IMR-90 (cell line): ENCODE data around the gene ETFB. TPM values are rescaled to one million over a fixed set of nuclear protein-coding genes. Genes with fewer than 3 reads are reported as not detected.

Experiments
- ATAC-seq: fragments of 200-7000 bp; cut with Tn5 transposase; 2 replicates; pipeline ENCODE4 v1.9.1; 2020; ENCODE audit warnings: low read depth, mild to moderate bottlenecking, moderate library complexity
- BruUV-seq: library from RNA; stranded (reverse); fragments of 400-500 nt; replicated peaks from 2 replicates; lab custom pipeline; 2021; lab: Mats Ljungman, UMichigan
- CTCF ChIA-PET: fragments of 300-600 bp; formaldehyde crosslinking; extraction: SDS; loops from one replicate; lab custom pipeline; 2021; ENCODE audit warnings: antibody characterized with exemption; lab: Yijun Ruan, JAX
- POLR2A ChIA-PET: fragments of 300-600 bp; sonication (Branson Sonifier 250); formaldehyde crosslinking; loops from one replicate; lab custom pipeline; 2022; ENCODE audit warnings: antibody characterized with exemption; ENCODE audit not compliant: unreplicated experiment; lab: Charles Lee
- DNase-seq: peaks from one replicate; pipeline ENCODE4 v3.0.0; 2013
- H2AFZ ChIP-seq: replicated peaks from 2 replicates; pipeline ENCODE3; 2013; ENCODE audit warnings: low read length, mild to moderate bottlenecking; ENCODE audit not compliant: poor library complexity
- H2AK5ac ChIP-seq: 2 replicates; pipeline ENCODE4 v1.6.1; 2013; ENCODE audit warnings: low read depth, low read length, inconsistent platforms
- H2AK9ac ChIP-seq: replicated peaks from 2 replicates; pipeline ENCODE3; 2013; ENCODE audit warnings: mild to moderate bottlenecking, low read depth, low read length, moderate library complexity; ENCODE audit not compliant: poor library complexity
- H2BK120ac ChIP-seq: 2 replicates; pipeline ENCODE4 v1.6.1; 2013; ENCODE audit warnings: low read depth, low read length, inconsistent platforms
- H2BK15ac ChIP-seq: 3 replicates; pipeline ENCODE4 v1.6.1; 2013; ENCODE audit warnings: low read depth, low read length, inconsistent platforms
- H2BK20ac ChIP-seq: 2 replicates; pipeline ENCODE4 v1.6.1; 2013; ENCODE audit warnings: low read depth, mild to moderate bottlenecking, inconsistent platforms, low read length, moderate library complexity
- H2BK5ac ChIP-seq: 2 replicates; pipeline ENCODE4 v1.6.1; 2013; ENCODE audit warnings: mild to moderate bottlenecking, low read depth, low read length, inconsistent platforms; ENCODE audit not compliant: poor library complexity, severe bottlenecking
- H3K14ac ChIP-seq: replicated peaks from 2 replicates; pipeline ENCODE4 v1.6.1; 2013; ENCODE audit warnings: low read depth, low read length, inconsistent platforms
- H3K18ac ChIP-seq: 2 replicates; pipeline ENCODE4 v1.6.1; 2013; ENCODE audit warnings: low read depth, low read length, control low read depth
- H3K23ac ChIP-seq: 2 replicates; pipeline ENCODE4 v1.6.1; 2013; ENCODE audit warnings: low read depth, low read length, inconsistent platforms
- H3K27ac ChIP-seq: 2 replicates; pipeline ENCODE4 v1.5.1; 2013; ENCODE audit warnings: mild to moderate bottlenecking, control low read depth, low read length; ENCODE audit not compliant: insufficient read depth
- H3K27me3 ChIP-seq: 2 replicates; pipeline ENCODE4 v1.6.1; 2013; ENCODE audit warnings: low read length; ENCODE audit not compliant: control insufficient read depth, insufficient read depth
- H3K36me3 ChIP-seq: 2 replicates; pipeline ENCODE4 v1.6.1; 2013; ENCODE audit warnings: low read length, mixed read lengths; ENCODE audit not compliant: control insufficient read depth, insufficient read depth
- H3K4ac ChIP-seq: 2 replicates; pipeline ENCODE4 v1.6.1; 2013; ENCODE audit warnings: low read depth, low read length, inconsistent platforms
- H3K4me1 ChIP-seq: 2 replicates; pipeline ENCODE4 v1.6.1; 2013; ENCODE audit warnings: low read length, mixed read lengths; ENCODE audit not compliant: control insufficient read depth, insufficient read depth
- H3K4me2 ChIP-seq: 2 replicates; pipeline ENCODE4 v1.6.1; 2013; ENCODE audit warnings: low read depth, mild to moderate bottlenecking, control low read depth, low read length, moderate library complexity
- H3K4me3 ChIP-seq: 2 replicates; pipeline ENCODE4 v1.5.1; 2013; ENCODE audit warnings: low read depth, mild to moderate bottlenecking, control low read depth, low read length, moderate library complexity; ENCODE audit not compliant: insufficient read depth
- H3K56ac ChIP-seq: 2 replicates; pipeline ENCODE4 v1.6.1; 2013; ENCODE audit warnings: low read length, inconsistent platforms; ENCODE audit not compliant: insufficient read depth; ENCODE audit errors: extremely low read depth
- H3K79me1 ChIP-seq, 2 experiments: 2 replicates each; pipeline ENCODE4 v1.6.1; 2013; ENCODE audit warnings: low read length in 2 of 2, inconsistent platforms in 1 of 2, low read depth in 1 of 2
- H3K9ac ChIP-seq: 2 replicates; pipeline ENCODE4 v1.6.1; 2013; ENCODE audit warnings: low read depth, low read length, control low read depth
- H3K9me1 ChIP-seq: 2 replicates; pipeline ENCODE4 v1.6.1; 2013; ENCODE audit warnings: low read length, inconsistent platforms; ENCODE audit not compliant: insufficient read depth
- H3K9me3 ChIP-seq: 2 replicates; pipeline ENCODE4 v1.6.1; 2013; ENCODE audit warnings: low read length; ENCODE audit not compliant: control insufficient read depth, insufficient read depth
- H4K20me1 ChIP-seq: 2 replicates; pipeline ENCODE4 v1.6.1; 2013; ENCODE audit warnings: low read length, inconsistent platforms; ENCODE audit not compliant: insufficient read depth
- H4K5ac ChIP-seq: 2 replicates; pipeline ENCODE4 v1.6.1; 2013; ENCODE audit warnings: mild to moderate bottlenecking, low read depth, low read length, control low read depth
- H4K8ac ChIP-seq, 2 experiments: 2 replicates each; pipeline ENCODE4 v1.6.1; 2013; ENCODE audit warnings: low read depth in 2 of 2, low read length in 2 of 2, control low read depth in 1 of 2, inconsistent platforms in 1 of 2
- H4K91ac ChIP-seq: 2 replicates; pipeline ENCODE4 v1.6.1; 2013; ENCODE audit warnings: low read depth, low read length, inconsistent platforms; ENCODE audit not compliant: insufficient read depth
- CTCF ChIP-seq: conservative IDR thresholded peaks from 2 replicates; pipeline ENCODE4 v1.5.1; 2012; ENCODE audit warnings: mild to moderate bottlenecking, low read depth, low read length, improper control_type of control experiment
- MAZ ChIP-seq: IDR thresholded peaks from 2 replicates; pipeline ENCODE4 v1.6.1; 2012; ENCODE audit warnings: low read depth, mild to moderate bottlenecking, low read length, improper control_type of control experiment, moderate library complexity, borderline replicate concordance
- NFE2L2 ChIP-seq: fragments of 150-350 bp; IDR thresholded peaks from 2 replicates; pipeline ENCODE4 v1.6.1; 2016; ENCODE audit warnings: low read depth, mild to moderate bottlenecking, low read length
- POLR2A ChIP-seq: IDR thresholded peaks from 2 replicates; pipeline ENCODE4 v1.6.1; 2012; ENCODE audit warnings: mild to moderate bottlenecking, low read depth, low read length
- SMC3 ChIP-seq: fragments of 150-350 bp; IDR thresholded peaks from 2 replicates; pipeline ENCODE4 v1.6.1; 2016; ENCODE audit warnings: low read depth, mild to moderate bottlenecking, antibody characterized with exemption, low read length, moderate library complexity
- USF2 ChIP-seq: fragments of 150-350 bp; IDR thresholded peaks from 2 replicates; pipeline ENCODE4 v1.6.1; 2017; ENCODE audit warnings: mild to moderate bottlenecking, antibody characterized with exemption, low read length, low read depth
- WGBS, 2 experiments: methylation state at CpG; one replicate each; pipeline versions ENCODE4 v1.1.5 to v1.1.7; 2013; ENCODE audit warnings: missing lambda C conversion rate in 2 of 2; ENCODE audit not compliant: insufficient read length in 1 of 2; ENCODE audit errors: extremely low coverage in 2 of 2; 5-methylcytosine and 5-hydroxymethylcytosine counted together
- dilution Hi-C: fragments of 300-500 bp; cut with HindIII; formaldehyde crosslinking; loops from one replicate; pipeline ENCODE4 v1.14.3; 2018; ENCODE audit warnings: low sequenced_read_pairs; ENCODE audit not compliant: unreplicated experiment
- in situ Hi-C: fragments of 300-500 bp; cut with MboI; formaldehyde crosslinking; loops from 3 replicates; pipeline ENCODE4 v1.14.3; 2019; ENCODE audit warnings: low sequenced_read_pairs, inconsistent platforms, mixed read lengths
- intact Hi-C: fragments of 100-400 bp; cut with micrococcal nuclease; formaldehyde crosslinking; loops from 2 replicates; pipeline ENCODE4 v1.10.0; 2022
- polyA plus RNA-seq, 3 experiments: library from polyadenylated mRNA; depleted of rRNA; stranded (reverse); fragments of >200 nt; gene quantifications; 2 replicates each; pipeline ENCODE4 v1.2.3, GENCODE V29; 2012; ENCODE audit warnings: low replicate concordance in 1 of 3
- total RNA-seq: library from RNA; depleted of rRNA; stranded (reverse); fragments of >200 nt; gene quantifications from 2 replicates; pipeline ENCODE4 v1.2.3, GENCODE V29; 2012

Gene ETFB
- total and polyA plus RNA-seq, 2 of the 4 experiments (the other 2 are of a cell fraction), result 141 to 166 TPM

GRCh38 chr19:51392701-51393100 lies 26.5 kb upstream of the ETFB start:
- no peaks in the 10 kb centered on the region for H3K9me3 ChIP-seq
- no peaks in the 10 kb centered on the region; the same call in 1 of the 2 replicates for H3K9me1 ChIP-seq
- no peak overlapping the region for H4K5ac ChIP-seq
- 0 out of 4 replicates have a peak, but pooled peaks cover 0 to 6% of the 10 kb centered on the region in 2 experiments for H3K79me1 ChIP-seq
- no peak overlapping the region for H3K56ac ChIP-seq
- no peak overlapping the region for H3K18ac ChIP-seq
- in situ Hi-C loops, result no loop called here
- TF ChIP-seq POLR2A (no peak), NFE2L2 (no peak), SMC3 (no peak), MAZ (no peak), USF2 (no peak), CTCF (no peak)
- DNase-seq, result no peak
- H2BK15ac ChIP-seq, result no peak overlapping the region
- no peak overlapping the region for H3K4ac ChIP-seq
- H3K14ac ChIP-seq, result no peak overlapping the region
- no peak overlapping the region for H3K27ac ChIP-seq
- POLR2A ChIA-PET, result no interaction called here
- no peaks in the 10 kb centered on the region for H3K4me1 ChIP-seq
- no peak overlapping the region for H2BK20ac ChIP-seq
- H3K9ac ChIP-seq, result no peak overlapping the region
- H3K36me3 ChIP-seq, result no peaks in the 10 kb centered on the region
- ATAC-seq, result no peak
- no peak overlapping the region for H3K4me2 ChIP-seq
- no peak overlapping the region for H2AK9ac ChIP-seq
- H2AFZ ChIP-seq, result no peak overlapping the region
- H4K91ac ChIP-seq, result no peak overlapping the region
- no peak overlapping the region for H2AK5ac ChIP-seq
- H2BK120ac ChIP-seq, result no peak overlapping the region
- whole genome bisulfite sequencing, 2 experiments, result no CpG with 5 or more reads among the region's 1 CpG
- H3K23ac ChIP-seq, result no peak overlapping the region
- no peak overlapping the region for H3K4me3 ChIP-seq
- no peak overlapping the region for H4K8ac ChIP-seq
- dilution Hi-C loops, result no loop called here
- BruUV-seq, result no TSS peak
- CTCF ChIA-PET, result no interaction called here
- intact Hi-C loops, result no loop called here
- no peaks in the 10 kb centered on the region for H3K27me3 ChIP-seq
- no peak overlapping the region for H2BK5ac ChIP-seq
- H4K20me1 ChIP-seq, result no peaks in the 10 kb centered on the region
